Neural cell (in vitro differentiated cells): ENCODE measurements around the gene FGF14. TPM values are rescaled to one million over a fixed set of nuclear protein-coding genes. Genes with fewer than 3 reads are reported as not detected.

Source experiments
- H2AFZ ChIP-seq: fragments of 200-600, 300-800 bp; sonication (generic), shearing (Covaris generic); 2 replicates; pipeline ENCODE4 v1.6.0; 2014; ENCODE audit warnings: low read depth, mild to moderate bottlenecking, antibody characterized with exemption, low read length, moderate library complexity
- H3F3A ChIP-seq: fragments of 200-600 bp; shearing (Covaris generic); 2 replicates; pipeline ENCODE4 v1.6.1; 2016; ENCODE audit warnings: mild to moderate bottlenecking, moderate library complexity, mixed read lengths, antibody characterized with exemption, low read length; ENCODE audit not compliant: insufficient read depth, poor library complexity, severe bottlenecking
- H3K27ac ChIP-seq: fragments of 200-600, 300-800 bp; sonication (generic), shearing (Covaris generic); 2 replicates; pipeline ENCODE4 v1.5.1; 2014; ENCODE audit warnings: mild to moderate bottlenecking, low read length, moderate library complexity
- H3K27me3 ChIP-seq: fragments of 300-800, 200-600 bp; sonication (generic), shearing (Covaris generic); 2 replicates; pipeline ENCODE4 v1.6.0; 2014; ENCODE audit warnings: mild to moderate bottlenecking, low read depth, low read length, moderate library complexity; ENCODE audit not compliant: insufficient read depth
- H3K36me3 ChIP-seq: fragments of 300-800, 200-600 bp; sonication (generic), shearing (Covaris generic); 2 replicates; pipeline ENCODE4 v1.5.1; 2014; ENCODE audit warnings: mild to moderate bottlenecking, antibody characterized with exemption, low read length, moderate library complexity; ENCODE audit not compliant: insufficient read depth
- H3K4me2 ChIP-seq: fragments of 300-800, 200-600 bp; sonication (generic), shearing (Covaris generic); 2 replicates; pipeline ENCODE4 v1.6.0; 2014; ENCODE audit warnings: mild to moderate bottlenecking, low read length
- H3K4me3 ChIP-seq: fragments of 300-800, 200-600 bp; sonication (generic), shearing (Covaris generic); 2 replicates; pipeline ENCODE4 v1.5.1; 2014; ENCODE audit warnings: mild to moderate bottlenecking, low read length, moderate library complexity
- H3K79me2 ChIP-seq: fragments of 200-600 bp; shearing (Covaris generic); replicated peaks from 2 replicates; pipeline ENCODE4 v1.6.0; 2014; ENCODE audit warnings: mild to moderate bottlenecking, low read length, moderate library complexity; ENCODE audit not compliant: insufficient read depth
- H3K9ac ChIP-seq: fragments of 300-800, 200-600 bp; sonication (generic), shearing (Covaris generic); 2 replicates; pipeline ENCODE4 v1.6.1; 2016; ENCODE audit warnings: mild to moderate bottlenecking, low read length, mixed read lengths
- H3K9me2 ChIP-seq: fragments of 200-600 bp; shearing (Covaris generic); 2 replicates; pipeline ENCODE4 v1.6.1; 2016; ENCODE audit warnings: mild to moderate bottlenecking, low read length, mixed read lengths; ENCODE audit not compliant: insufficient read depth
- H3K9me3 ChIP-seq: fragments of 200-600, 300-800 bp; sonication (generic), shearing (Covaris generic); 2 replicates; pipeline ENCODE4 v1.6.1; 2016; ENCODE audit warnings: mild to moderate bottlenecking, mixed run types, low read length, moderate library complexity, mixed read lengths
- H4K20me1 ChIP-seq: fragments of 200-600 bp; shearing (Covaris generic); 2 replicates; pipeline ENCODE4 v1.6.1; 2016; ENCODE audit warnings: mild to moderate bottlenecking, mixed run types; ENCODE audit not compliant: insufficient read depth
- CTCF ChIP-seq: fragments of 450-650 bp; IDR thresholded peaks from 2 replicates; pipeline ENCODE4 v1.5.1; 2014; ENCODE audit warnings: antibody characterized with exemption, mild to moderate bottlenecking, moderate library complexity; ENCODE audit not compliant: poor library complexity, severe bottlenecking
- EP300 ChIP-seq: fragments of 450-650 bp; conservative IDR thresholded peaks from 2 replicates; pipeline ENCODE4 v1.6.1; 2014; ENCODE audit warnings: antibody characterized with exemption, mild to moderate bottlenecking, moderate library complexity; ENCODE audit not compliant: poor library complexity, severe bottlenecking
- EZH2 ChIP-seq: fragments of 200-600, 300-800 bp; shearing (Covaris generic), sonication (generic); IDR thresholded peaks from 2 replicates; pipeline ENCODE4 v1.6.1; 2014; ENCODE audit warnings: antibody characterized with exemption, low read length, borderline replicate concordance, mild to moderate bottlenecking; ENCODE audit not compliant: insufficient read depth, poor library complexity, severe bottlenecking
- MXI1 ChIP-seq: fragments of 450-650 bp; conservative IDR thresholded peaks from 2 replicates; pipeline ENCODE4 v1.6.1; 2014; ENCODE audit warnings: antibody characterized with exemption, mild to moderate bottlenecking; ENCODE audit not compliant: poor library complexity, severe bottlenecking
- POLR2AphosphoS5 ChIP-seq: IDR thresholded peaks from 2 replicates; pipeline ENCODE4 v1.6.1; 2012
- RAD21 ChIP-seq: fragments of 450-650 bp; conservative IDR thresholded peaks from 2 replicates; pipeline ENCODE4 v1.6.1; 2014; ENCODE audit warnings: antibody characterized with exemption, mild to moderate bottlenecking, moderate library complexity
- SMC3 ChIP-seq: fragments of 450-650 bp; conservative IDR thresholded peaks from 2 replicates; pipeline ENCODE4 v1.6.1; 2014; ENCODE audit warnings: antibody characterized with exemption, mild to moderate bottlenecking, moderate library complexity; ENCODE audit not compliant: poor library complexity
- TAF1 ChIP-seq: IDR thresholded peaks from 2 replicates; pipeline ENCODE4 v1.6.1; 2012; ENCODE audit warnings: low read depth
- polyA plus RNA-seq: library from polyadenylated mRNA; depleted of rRNA; stranded (reverse); fragments of >200 nt; gene quantifications from 2 replicates; pipeline ENCODE4 v1.2.3, GENCODE V29; 2014
- TF ChIP-seq, protein P1 (sequence below): IDR thresholded peaks from 2 replicates; pipeline ENCODE4 v1.6.1; 2012; ENCODE audit warnings: borderline replicate concordance

The FGF14 gene
- polyA plus RNA-seq, 1 donor from 2014 or later: 36.4 TPM

DNA sequence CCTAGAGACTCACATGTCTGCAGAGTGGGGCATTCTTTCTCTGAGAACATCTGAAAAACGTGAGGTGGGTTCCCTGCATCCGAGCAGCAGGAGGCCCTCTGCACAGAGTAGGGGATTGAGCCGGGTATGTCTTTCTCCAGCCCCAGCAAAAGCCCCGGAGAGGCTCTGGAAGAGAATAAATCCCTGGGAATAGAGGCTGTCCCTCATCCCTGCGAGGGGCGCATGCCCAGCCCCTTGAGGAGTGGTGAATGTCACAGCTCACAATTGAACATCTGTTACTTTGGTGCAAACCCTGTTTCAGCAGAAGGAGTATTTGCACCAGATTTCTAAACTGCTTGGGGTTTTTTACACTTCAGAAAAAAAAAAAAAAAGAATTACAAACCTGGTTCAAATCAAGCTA, 164.6 kb downstream of the FGF14 start:
- Histone ChIP-seq H3K9me3 (no peaks in the 10 kb centered on the region), H3K79me2 (no peaks in the 10 kb centered on the region), H3K4me2 (no peak overlapping the region), H3K27me3 (no peaks in the 10 kb centered on the region), H3K4me3 (no peak overlapping the region), H3K9ac (no peak overlapping the region), H3K27ac (no peak overlapping the region), H3K9me2 (no peaks in the 10 kb centered on the region), H2AFZ (no peak overlapping the region), H3K36me3 (no peaks in the 10 kb centered on the region), H3F3A (no peaks in the 10 kb centered on the region), H4K20me1 (no peaks in the 10 kb centered on the region)
- TF ChIP-seq TAF1: no peak
- TF ChIP-seq POLR2AphosphoS5: no peak
- TF ChIP-seq SMC3: no peak
- no peak for TF ChIP-seq EP300
- TF ChIP-seq EZH2: no peak

DNA sequence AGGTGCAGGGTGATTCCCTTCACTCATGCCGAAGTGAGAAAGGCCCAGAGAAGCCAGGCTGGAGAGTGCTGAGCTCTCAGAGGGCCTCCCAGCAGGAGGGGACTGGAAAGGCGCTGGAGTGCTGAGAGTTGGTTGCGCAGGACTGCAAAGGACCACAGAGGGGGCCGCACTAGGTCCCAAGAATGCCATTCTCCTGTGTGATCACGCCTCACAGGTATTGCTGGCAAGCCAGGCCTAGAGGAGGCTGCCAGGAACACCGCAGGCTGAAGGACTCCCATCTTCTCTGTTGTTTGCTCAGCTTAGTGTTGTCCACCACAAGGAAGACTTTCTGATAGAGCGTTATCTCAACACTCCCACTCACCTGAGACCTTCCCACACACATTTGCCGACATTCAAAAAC, 165.0 kb downstream of the FGF14 start:
- Histone ChIP-seq H3K4me2 (no peak overlapping the region), H3K79me2 (no peaks in the 10 kb centered on the region), H3K36me3 (no peaks in the 10 kb centered on the region), H4K20me1 (no peaks in the 10 kb centered on the region), H3K27ac (no peak overlapping the region), H3K27me3 (no peaks in the 10 kb centered on the region), H3K4me3 (no peak overlapping the region), H3K9ac (no peak overlapping the region), H3F3A (no peaks in the 10 kb centered on the region), H3K9me2 (no peaks in the 10 kb centered on the region), H2AFZ (no peak overlapping the region), H3K9me3 (no peaks in the 10 kb centered on the region)
- TF ChIP-seq EP300 (no peak), RAD21 (no peak), EZH2 (no peak), TAF1 (no peak), MXI1 (no peak), POLR2AphosphoS5 (no peak), SMC3 (no peak), CTCF (no peak)
- TF ChIP-seq, protein P1, sequence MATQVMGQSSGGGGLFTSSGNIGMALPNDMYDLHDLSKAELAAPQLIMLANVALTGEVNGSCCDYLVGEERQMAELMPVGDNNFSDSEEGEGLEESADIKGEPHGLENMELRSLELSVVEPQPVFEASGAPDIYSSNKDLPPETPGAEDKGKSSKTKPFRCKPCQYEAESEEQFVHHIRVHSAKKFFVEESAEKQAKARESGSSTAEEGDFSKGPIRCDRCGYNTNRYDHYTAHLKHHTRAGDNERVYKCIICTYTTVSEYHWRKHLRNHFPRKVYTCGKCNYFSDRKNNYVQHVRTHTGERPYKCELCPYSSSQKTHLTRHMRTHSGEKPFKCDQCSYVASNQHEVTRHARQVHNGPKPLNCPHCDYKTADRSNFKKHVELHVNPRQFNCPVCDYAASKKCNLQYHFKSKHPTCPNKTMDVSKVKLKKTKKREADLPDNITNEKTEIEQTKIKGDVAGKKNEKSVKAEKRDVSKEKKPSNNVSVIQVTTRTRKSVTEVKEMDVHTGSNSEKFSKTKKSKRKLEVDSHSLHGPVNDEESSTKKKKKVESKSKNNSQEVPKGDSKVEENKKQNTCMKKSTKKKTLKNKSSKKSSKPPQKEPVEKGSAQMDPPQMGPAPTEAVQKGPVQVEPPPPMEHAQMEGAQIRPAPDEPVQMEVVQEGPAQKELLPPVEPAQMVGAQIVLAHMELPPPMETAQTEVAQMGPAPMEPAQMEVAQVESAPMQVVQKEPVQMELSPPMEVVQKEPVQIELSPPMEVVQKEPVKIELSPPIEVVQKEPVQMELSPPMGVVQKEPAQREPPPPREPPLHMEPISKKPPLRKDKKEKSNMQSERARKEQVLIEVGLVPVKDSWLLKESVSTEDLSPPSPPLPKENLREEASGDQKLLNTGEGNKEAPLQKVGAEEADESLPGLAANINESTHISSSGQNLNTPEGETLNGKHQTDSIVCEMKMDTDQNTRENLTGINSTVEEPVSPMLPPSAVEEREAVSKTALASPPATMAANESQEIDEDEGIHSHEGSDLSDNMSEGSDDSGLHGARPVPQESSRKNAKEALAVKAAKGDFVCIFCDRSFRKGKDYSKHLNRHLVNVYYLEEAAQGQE: no peak

DNA sequence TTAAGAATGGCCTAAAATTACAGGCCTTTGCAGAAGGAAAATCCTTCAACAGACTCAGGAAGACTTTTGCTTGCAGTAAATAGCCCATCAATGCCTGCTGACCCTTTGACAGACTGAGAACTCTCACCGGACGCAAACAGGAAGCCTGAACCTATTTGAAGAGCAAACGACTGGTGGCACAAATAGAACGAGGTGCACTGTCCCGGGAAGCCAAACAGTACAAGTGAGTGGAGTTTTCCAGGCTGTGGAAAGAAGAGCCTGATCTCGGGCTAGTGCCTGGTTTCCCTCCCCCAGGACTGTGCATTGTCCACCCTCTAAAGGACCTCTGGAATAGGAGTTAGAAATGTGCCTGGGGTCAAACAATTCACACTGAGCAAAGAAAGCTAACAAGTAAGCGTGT, 165.5 kb downstream of the FGF14 start:
- no peak overlapping the region for H3K4me2 ChIP-seq
- H2AFZ ChIP-seq: no peak overlapping the region

More for the DNA sequence above, 165.5 kb downstream of the FGF14 start:
- Histone ChIP-seq H3K27ac (no peak overlapping the region), H3K36me3 (no peaks in the 10 kb centered on the region), H3K27me3 (no peaks in the 10 kb centered on the region), H3K79me2 (no peaks in the 10 kb centered on the region), H4K20me1 (no peaks in the 10 kb centered on the region), H3K9ac (no peak overlapping the region), H3K9me2 (no peaks in the 10 kb centered on the region), H3K9me3 (no peaks in the 10 kb centered on the region), H3K4me3 (no peak overlapping the region), H3F3A (no peaks in the 10 kb centered on the region)
- TF ChIP-seq SMC3: no peak
- no peak for TF ChIP-seq EZH2
- TF ChIP-seq RAD21: no peak
- TF ChIP-seq TAF1: no peak
- TF ChIP-seq CTCF: no peak
- TF ChIP-seq POLR2AphosphoS5: no peak
- no peak for TF ChIP-seq EP300
- TF ChIP-seq MXI1: no peak
